Stromal cell of bone marrow (primary cell): Measurements from ENCODE around the gene WDR88.
"Not testable (repeated sequence)": the region's sequence is repeated elsewhere in the genome, so short reads cannot be mapped to it uniquely, and the experiment has no call there.

Experiments used
- DNase-seq: peaks from one replicate; pipeline ENCODE4 v3.0.0-alpha.2; 2012; ENCODE audit warnings: low read depth

WDR88 gene

DNA sequence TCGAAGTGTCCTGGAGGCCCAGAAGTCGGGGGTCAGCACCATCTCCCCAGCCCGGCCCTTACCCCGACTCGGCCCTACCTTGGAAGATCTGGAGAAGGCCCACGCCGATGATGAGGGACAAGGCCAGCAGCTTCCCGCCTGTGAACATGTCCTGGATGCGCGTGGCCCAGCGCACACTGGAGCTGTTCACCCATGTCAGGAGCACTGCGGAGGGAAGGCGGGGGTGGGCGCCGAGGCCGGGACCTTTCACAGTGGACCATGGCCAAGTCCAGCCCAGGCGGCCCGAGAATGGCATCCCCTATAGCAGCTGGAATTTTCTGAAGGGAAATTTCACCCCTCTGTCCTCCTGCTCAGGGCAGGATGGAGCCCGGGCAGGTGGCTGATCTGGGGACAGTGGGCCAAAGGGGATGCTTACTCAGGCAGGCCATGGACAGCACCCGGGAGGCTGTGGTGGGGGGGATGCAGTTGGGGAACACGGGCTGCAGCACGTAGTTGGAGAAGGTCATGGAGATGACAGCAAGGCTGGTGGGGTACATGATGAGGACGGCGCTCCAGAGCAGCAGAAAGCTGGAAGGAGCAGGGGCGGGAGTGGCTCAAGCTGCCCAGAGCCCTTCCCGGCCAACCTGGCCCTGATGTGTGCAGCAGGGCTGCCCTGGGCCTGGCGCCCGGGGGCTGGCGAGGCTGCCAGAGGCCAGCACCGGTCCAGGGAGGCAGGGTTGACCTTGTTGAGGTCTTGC is 80.7 kb downstream of the WDR88 start:
- DNase-seq, result no peak

DNA sequence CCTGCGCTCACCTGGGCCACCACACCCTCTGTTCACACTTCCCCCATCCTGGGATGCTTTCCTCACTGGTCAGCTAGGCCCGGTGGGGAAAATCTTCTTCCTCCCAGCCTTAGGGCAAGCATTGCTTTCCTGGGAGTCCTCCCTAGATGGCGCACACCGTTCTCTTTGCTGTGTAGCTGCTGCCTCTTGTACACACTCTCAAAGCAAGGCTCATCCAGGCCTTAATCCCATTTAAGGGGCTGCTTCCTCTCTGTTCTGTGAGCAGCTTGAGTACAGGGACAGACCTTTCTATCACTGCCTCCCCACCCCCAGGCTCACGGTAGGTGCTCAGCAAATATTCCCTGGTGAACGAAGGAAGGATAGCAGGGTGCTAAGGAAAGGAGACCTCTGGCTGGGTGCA is 82.7 kb downstream of the WDR88 start:
- no peak for DNase-seq

DNA sequence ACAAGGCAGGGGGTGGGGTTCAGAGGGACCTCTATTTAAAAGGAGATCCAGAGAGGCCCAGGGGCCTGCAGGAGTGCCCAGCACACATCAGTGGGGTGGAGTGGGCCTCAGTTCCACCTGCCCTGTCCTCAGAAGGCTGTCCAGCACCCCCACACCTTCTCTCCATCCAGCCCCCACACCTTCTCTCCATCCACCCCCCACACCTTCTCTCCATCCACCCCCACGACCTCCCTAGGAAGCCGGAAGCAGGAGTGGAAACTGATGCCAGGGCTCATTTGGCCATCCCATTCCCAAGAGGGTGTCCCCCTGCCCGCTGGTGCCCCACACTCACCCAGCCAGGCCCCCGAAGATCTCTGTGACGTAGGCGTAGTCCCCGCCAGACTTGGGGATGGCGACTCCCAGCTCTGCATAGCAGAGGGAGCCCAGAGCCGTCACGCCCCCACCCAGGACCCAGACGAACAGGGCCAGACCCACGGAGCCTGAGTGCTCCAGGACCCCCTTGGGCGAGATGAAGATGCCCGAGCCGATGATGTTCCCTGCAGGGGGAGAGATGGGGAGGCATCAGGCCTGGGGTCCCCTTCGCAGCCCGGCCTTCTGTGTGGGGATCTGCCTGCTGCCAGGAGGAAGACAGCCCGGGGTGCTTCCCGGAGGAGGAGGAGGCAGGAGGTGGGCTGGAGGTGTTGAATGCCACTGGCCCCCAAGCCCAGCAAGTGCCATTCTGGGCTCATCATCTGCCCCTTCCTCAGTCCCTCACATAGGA is 83.7 kb downstream of the WDR88 start:
- DNase-seq, result no peak

DNA sequence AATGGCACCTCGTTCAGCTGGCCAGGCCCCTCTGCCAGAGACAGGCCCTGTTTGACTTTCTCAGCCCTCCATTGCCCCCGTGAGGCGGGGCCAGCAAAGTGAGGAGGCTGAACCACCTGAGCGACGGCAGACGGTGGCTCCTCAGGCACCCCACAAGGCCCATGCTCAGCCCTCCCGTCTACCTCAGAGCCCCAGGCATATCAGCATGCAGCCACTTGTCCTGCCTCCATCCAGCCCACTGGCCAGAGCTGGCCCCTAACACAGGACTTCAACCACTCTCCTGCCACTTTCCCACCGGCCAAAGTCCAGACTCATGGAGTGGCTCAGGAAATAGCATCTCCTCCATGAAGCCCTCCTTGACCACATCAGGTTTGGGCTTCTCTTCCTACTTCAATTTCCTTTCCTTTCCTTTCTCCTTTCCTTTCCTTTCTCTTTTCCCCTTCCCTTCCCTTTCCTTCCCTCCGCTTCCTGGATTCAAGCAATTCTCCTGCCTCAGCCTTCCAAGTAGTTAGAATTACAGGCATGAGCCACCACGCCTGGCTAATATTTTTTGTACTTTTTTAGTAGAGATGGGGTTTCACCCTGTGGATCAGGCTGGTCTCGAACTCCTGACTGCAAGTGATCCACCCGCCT is 84.4 kb downstream of the WDR88 start:
- no peak for DNase-seq

DNA sequence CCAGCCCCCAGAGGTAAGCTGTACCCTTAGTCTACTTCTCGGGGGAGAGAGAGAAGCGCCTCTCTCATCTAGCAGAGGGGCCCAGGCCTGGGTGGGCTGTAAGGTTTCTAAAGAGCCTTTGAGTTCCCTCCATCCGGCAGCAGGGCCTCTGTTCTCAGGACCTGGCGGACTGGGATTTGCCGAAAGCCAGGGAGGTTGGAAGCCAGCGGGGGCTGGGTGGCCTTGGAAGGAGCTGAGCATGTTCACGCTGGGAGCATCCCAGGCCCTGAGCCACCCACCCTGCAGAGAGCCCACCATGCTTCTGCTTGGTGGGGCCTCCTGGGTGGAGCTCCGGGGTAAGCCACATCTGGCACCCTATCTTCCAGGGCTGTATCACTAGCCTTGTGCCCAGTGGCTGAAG is 86.0 kb downstream of the WDR88 start:
- DNase-seq, result no peak

DNA sequence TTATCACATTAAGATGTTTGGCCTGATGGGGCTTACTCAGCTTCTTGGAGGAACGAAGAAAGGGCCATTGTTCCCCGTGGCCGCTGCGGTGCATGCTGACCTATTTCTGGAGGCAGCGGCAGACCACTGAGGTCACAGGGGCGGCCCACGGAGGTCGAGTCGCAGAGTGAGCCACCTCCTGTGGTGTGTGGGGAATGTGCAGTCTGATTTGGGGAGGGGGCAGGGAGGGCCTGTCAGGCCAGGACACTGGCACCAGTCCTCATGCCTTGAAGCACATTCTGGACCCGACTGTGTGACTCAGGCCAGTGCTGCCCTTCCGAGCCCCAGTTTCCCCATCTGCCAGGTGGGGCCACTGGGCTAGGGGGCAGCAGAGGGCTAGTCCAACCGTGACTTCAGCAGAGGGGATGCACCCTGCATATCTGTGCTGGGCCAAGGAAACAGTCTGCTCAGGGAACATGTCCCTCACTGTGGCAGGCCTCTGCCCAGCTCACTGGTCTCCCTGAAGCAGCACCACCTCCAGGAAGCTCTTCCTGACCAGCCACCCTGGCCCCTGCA is 87.4 kb downstream of the WDR88 start:
- DNase-seq, result no peak

DNA sequence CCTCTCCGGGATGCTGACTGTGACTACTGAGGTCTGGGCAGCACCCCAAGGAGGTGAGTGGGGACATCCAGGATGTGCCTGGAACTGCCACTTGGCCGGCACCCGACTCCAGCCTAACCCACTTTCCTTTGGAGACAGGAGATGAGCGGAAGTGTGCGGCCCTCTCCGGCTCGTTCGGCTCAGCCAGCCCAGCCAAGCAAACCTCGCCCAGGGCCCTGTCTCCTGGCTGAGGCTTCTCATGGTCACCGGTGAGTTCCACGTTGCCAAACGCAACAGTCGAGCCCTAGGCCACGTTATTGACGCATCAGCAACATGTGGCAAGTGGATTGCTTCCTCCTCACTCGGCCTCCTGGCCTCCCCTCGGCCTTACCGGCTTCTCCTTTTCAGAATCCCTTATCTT is 88.2 kb downstream of the WDR88 start:
- no peak for DNase-seq

DNA sequence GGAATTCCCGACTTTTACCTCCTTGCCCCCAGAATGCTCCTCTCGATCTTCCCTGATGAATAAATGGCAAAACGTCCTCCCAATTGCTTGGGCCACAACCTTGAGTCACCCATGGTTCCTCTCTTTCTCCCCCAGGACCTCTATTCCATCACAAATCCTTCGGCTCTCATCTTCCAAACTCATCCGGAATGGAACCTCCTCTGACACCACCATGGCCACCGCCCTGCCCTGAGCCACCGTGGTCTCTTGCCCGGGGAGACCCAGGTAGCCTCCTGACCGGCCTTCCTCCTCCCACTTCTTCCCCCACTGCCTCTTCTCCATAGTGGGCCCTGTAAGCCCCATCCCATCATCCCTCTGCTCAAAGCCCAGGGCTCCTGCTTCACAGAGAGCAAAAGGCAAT is 88.8 kb downstream of the WDR88 start:
- no peak for DNase-seq

DNA sequence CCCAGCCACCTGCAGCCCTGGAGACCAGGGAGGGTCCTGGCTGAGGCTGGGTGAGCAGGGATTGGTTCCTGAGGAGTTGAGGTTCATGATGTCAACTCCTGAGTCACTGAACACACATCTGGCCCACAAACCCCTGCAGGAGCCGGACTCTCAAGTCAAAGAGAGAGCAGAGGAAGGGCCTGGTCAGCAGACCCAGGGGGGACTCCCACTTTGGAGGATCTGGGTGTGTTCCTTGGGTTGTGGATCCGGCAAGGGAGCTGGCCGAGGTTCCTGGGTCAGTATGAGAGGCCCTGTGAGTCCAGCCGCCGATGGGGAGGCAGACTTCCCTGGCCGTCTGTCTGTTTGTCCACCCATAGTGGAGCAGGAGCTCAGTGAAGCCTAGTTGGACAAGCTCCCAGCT is 89.7 kb downstream of the WDR88 start:
- DNase-seq, result no peak

DNA sequence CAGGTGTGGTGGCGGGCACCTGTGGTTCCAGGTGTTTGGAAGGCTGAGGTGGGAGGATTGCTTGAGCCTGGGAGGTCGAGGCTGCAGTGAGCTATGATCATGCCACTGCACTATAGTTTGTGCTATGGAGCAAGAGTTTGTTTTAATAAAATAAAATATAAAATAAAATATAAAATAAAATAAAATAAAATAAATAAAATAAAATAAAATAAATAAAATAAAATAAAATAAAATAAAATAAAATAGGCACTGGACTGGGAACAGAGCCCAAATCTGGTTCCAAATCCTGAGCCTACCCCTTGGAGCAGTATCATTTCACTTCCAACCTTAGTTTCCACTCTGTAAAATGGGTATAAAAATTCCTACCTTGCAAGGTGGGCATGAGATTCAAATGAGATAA is 90.3 kb downstream of the WDR88 start:
- not testable (repeated sequence) for DNase-seq

DNA sequence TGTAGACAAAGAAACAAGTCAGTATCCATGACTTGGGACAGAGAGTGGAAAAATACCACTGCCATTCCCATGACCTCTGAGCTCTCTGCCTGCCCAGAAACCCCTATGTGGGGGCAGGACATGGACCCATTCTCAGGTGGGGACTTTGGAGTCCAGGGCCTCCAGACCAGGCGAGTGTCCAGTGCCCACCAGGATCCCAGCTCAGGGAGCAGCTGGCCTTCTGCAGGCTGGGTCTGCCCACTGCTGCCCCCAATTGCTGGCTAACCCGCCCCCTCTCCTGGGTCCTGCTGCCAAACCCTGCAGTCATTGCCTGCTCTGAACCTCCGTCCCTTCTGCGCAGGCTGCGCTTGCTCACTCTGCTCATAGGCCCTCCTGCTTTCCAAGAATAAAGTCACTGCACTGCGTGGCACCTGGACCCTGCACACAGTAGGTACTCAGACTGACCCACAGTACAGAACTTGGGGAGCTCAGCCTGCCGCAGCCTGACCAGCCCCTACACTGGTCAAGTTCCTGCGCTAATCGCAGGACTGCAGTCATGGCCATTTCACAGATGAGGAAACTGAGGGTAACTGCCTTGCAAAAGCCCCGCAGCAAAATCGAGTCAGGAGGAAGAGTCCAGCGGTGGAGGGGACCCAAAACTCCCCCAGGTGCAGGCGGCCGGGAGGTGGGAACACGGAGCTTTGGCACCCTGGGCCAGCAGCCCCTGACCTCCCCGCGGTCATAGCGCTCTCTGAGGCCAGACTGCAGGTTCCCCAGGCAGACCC is 93.0 kb downstream of the WDR88 start:
- no peak for DNase-seq
